Measurements from ENCODE around the gene FCHSD1.

FCHSD1 gene

DNA sequence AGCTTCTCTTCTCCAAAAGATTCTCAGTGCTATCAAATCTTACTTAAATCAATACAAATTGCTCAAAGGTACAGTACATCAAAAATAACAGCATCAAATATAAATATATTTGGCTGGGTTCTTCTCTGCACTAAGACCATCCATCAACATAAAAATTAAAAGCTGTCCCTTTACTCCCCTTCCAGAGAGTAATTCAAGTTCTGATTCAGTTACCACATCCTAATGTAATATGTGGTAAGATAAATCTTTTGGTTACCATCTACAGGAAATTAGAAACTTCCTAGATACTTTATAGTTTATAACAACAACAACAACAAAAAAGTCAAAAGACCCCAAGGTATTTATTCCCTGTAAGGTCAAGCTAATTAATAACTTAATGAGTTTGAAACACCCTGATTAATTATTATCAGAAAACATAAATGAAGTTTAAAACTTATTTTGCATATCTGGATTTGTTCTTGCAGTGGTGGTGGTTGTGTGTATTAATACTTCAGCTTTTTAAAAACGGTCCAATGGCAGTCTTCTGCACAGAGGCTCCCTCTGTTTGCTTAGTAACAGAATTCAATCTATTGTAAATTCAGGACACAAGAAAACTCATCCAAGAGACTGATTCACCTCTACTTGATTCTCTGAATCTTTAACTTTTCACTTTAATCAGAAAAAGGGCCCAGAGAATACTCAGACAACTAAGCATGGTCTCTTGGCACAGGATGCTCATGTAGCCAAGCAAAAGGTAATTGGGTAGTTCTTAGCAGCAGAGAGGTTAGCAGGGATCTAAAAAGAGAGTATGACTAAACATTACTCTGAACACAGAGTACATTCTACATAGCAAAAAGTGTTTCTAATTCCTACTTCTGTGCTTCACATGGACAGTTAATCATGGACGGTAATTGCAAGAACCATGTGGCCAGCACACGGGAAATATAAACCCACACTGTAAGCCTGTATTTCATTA lies 52.5 kb downstream of the FCHSD1 start:
- TF ChIP-seq, protein P1, sequence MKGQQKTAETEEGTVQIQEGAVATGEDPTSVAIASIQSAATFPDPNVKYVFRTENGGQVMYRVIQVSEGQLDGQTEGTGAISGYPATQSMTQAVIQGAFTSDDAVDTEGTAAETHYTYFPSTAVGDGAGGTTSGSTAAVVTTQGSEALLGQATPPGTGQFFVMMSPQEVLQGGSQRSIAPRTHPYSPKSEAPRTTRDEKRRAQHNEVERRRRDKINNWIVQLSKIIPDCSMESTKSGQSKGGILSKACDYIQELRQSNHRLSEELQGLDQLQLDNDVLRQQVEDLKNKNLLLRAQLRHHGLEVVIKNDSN (IDR thresholded peaks at IDR 0.05), result no peak
- no peak for TF ChIP-seq CREB1 (IDR thresholded peaks at IDR 0.05; ENCODE audit: low read depth)
- TF ChIP-seq TAF1 (IDR thresholded peaks at IDR 0.05; ENCODE audit: low read depth), result no peak
- TF ChIP-seq TCF12 (IDR thresholded peaks at IDR 0.05; ENCODE audit: low read depth), result no peak
- no peak for TF ChIP-seq NFIC (IDR thresholded peaks at IDR 0.05)

DNA sequence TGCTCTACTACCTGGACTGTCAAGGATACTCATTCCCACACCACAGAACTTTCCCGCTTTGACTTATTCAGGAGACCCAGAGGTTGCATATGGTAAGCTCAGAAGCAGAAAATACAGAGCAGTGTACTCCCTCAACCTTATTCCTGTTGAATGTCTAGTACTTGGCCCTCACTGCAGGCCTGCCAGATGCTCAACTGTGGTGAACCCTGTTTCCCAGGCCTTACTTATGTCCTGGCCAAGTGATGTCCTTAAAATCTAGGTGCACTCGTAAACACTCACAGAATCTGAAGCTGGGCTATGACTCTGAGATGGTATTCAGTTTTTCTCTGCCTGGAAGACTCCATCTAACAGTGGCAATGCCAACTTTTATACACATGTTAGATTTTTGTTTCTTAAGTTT lies 53.4 kb downstream of the FCHSD1 start:
- TF ChIP-seq, protein P2, sequence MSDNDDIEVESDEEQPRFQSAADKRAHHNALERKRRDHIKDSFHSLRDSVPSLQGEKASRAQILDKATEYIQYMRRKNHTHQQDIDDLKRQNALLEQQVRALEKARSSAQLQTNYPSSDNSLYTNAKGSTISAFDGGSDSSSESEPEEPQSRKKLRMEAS (IDR thresholded peaks at IDR 0.05), result no peak
- no peak for TF ChIP-seq NFIC (IDR thresholded peaks at IDR 0.05)
- no peak for TF ChIP-seq CEBPB (IDR thresholded peaks at IDR 0.05)
- no peak for TF ChIP-seq FOXM1 (IDR thresholded peaks at IDR 0.05; ENCODE audit: borderline replicate concordance, low read depth)
- no peak for TF ChIP-seq TCF12 (IDR thresholded peaks at IDR 0.05; ENCODE audit: low read depth)
- no peak for TF ChIP-seq YY1 (IDR thresholded peaks at IDR 0.05; ENCODE audit: low read depth)
- TF ChIP-seq CREB1 (IDR thresholded peaks at IDR 0.05; ENCODE audit: low read depth), result no peak
- no peak for TF ChIP-seq EP300 (IDR thresholded peaks at IDR 0.05; ENCODE audit: borderline replicate concordance)
- TF ChIP-seq, protein P1 (IDR thresholded peaks at IDR 0.05), result no peak
- no peak for TF ChIP-seq EGR1 (IDR thresholded peaks at IDR 0.05)
- TF ChIP-seq ZBTB7A (IDR thresholded peaks at IDR 0.05; ENCODE audit: low read depth), result no peak
- no peak for TF ChIP-seq TAF1 (IDR thresholded peaks at IDR 0.05; ENCODE audit: low read depth)
- TF ChIP-seq TEAD4 (IDR thresholded peaks at IDR 0.05), result no peak
- TF ChIP-seq, protein P3, sequence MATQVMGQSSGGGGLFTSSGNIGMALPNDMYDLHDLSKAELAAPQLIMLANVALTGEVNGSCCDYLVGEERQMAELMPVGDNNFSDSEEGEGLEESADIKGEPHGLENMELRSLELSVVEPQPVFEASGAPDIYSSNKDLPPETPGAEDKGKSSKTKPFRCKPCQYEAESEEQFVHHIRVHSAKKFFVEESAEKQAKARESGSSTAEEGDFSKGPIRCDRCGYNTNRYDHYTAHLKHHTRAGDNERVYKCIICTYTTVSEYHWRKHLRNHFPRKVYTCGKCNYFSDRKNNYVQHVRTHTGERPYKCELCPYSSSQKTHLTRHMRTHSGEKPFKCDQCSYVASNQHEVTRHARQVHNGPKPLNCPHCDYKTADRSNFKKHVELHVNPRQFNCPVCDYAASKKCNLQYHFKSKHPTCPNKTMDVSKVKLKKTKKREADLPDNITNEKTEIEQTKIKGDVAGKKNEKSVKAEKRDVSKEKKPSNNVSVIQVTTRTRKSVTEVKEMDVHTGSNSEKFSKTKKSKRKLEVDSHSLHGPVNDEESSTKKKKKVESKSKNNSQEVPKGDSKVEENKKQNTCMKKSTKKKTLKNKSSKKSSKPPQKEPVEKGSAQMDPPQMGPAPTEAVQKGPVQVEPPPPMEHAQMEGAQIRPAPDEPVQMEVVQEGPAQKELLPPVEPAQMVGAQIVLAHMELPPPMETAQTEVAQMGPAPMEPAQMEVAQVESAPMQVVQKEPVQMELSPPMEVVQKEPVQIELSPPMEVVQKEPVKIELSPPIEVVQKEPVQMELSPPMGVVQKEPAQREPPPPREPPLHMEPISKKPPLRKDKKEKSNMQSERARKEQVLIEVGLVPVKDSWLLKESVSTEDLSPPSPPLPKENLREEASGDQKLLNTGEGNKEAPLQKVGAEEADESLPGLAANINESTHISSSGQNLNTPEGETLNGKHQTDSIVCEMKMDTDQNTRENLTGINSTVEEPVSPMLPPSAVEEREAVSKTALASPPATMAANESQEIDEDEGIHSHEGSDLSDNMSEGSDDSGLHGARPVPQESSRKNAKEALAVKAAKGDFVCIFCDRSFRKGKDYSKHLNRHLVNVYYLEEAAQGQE (IDR thresholded peaks at IDR 0.05; ENCODE audit: low read depth), result no peak
- no peak for TF ChIP-seq RAD21 (IDR thresholded peaks at IDR 0.05; ENCODE audit: low read depth)

DNA sequence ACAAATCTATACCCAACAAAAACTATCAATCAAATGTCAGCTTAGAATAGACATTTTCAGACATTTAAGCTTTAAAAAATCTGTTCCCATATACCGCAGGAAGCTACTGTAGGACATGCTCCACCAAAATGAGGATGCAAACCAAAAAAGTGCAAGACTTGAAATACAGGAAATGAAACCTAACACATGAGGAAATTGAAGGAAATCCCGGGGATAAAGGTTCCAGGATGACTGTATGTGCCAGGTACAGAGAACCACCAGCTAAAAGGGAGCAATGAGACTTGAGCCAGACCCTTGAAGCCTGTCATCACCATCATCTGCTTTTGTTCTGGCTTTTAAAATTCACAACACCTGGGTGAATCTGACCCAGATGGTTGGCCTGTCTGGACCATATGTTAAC lies 53.8 kb downstream of the FCHSD1 start:
- TF ChIP-seq TCF12 (IDR thresholded peaks at IDR 0.05; ENCODE audit: low read depth) (no peak), TEAD4 (IDR thresholded peaks at IDR 0.05) (no peak), RAD21 (IDR thresholded peaks at IDR 0.05; ENCODE audit: low read depth) (no peak), ZBTB7A (IDR thresholded peaks at IDR 0.05; ENCODE audit: low read depth) (no peak), EGR1 (IDR thresholded peaks at IDR 0.05) (no peak), YY1 (IDR thresholded peaks at IDR 0.05; ENCODE audit: low read depth) (no peak)
- TF ChIP-seq, protein P3 (IDR thresholded peaks at IDR 0.05; ENCODE audit: low read depth), result no peak

DNA sequence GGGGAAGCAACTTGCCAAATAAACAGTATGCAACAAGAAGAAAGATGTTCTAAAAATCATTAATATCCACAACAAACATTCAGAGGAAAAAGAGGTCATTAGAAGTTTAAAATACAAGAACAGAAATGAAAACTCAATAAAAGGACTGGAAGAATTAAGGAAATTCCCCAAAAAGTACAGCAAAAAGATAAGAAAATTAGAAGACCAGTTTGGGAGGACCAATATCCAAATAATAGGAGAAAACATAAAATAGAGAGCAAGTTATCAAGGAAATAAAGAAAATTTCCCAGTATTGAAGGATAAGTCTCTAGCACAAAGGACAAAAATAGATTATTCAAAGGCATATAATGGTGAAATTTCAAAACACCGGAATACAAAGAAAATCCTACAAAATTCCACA lies 54.4 kb downstream of the FCHSD1 start:
- TF ChIP-seq CEBPB (IDR thresholded peaks at IDR 0.05) (no peak), TAF1 (IDR thresholded peaks at IDR 0.05; ENCODE audit: low read depth) (no peak), YY1 (IDR thresholded peaks at IDR 0.05; ENCODE audit: low read depth) (no peak), EP300 (IDR thresholded peaks at IDR 0.05; ENCODE audit: borderline replicate concordance) (no peak), CREB1 (IDR thresholded peaks at IDR 0.05; ENCODE audit: low read depth) (no peak), TCF12 (IDR thresholded peaks at IDR 0.05; ENCODE audit: low read depth) (no peak), EGR1 (IDR thresholded peaks at IDR 0.05) (no peak), ZBTB7A (IDR thresholded peaks at IDR 0.05; ENCODE audit: low read depth) (no peak), FOXM1 (IDR thresholded peaks at IDR 0.05; ENCODE audit: borderline replicate concordance, low read depth) (no peak), RAD21 (IDR thresholded peaks at IDR 0.05; ENCODE audit: low read depth) (no peak), TEAD4 (IDR thresholded peaks at IDR 0.05) (no peak), NFIC (IDR thresholded peaks at IDR 0.05) (no peak)
- TF ChIP-seq, protein P2 (IDR thresholded peaks at IDR 0.05), result no peak
- TF ChIP-seq, protein P3 (IDR thresholded peaks at IDR 0.05; ENCODE audit: low read depth), result no peak
- TF ChIP-seq, protein P1 (IDR thresholded peaks at IDR 0.05), result no peak

All from Ishikawa (cell line).